ENCODE results near the gene OR52E1.

OR52E1 gene

GRCh38 chr11:5118893-5119292 lies 49.5 kb downstream of the OR52E1 start:
- no peak for DNase-seq

Data from fibroblast of upper back skin (primary cell).